Endothelial cell of hepatic sinusoid (primary cell): ENCODE measurements around the gene PAK1IP1.
"Not testable (repeated sequence)": the region's sequence is repeated elsewhere in the genome, so short reads cannot be mapped to it uniquely, and the experiment has no call there.

Experiments
- in situ Hi-C: cut with HindIII; loops from 2 replicates; pipeline ENCODE4 v1.10.0; 2017; ENCODE audit warnings: low sequenced_read_pairs

PAK1IP1 gene, protein sequence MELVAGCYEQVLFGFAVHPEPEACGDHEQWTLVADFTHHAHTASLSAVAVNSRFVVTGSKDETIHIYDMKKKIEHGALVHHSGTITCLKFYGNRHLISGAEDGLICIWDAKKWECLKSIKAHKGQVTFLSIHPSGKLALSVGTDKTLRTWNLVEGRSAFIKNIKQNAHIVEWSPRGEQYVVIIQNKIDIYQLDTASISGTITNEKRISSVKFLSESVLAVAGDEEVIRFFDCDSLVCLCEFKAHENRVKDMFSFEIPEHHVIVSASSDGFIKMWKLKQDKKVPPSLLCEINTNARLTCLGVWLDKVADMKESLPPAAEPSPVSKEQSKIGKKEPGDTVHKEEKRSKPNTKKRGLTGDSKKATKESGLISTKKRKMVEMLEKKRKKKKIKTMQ

DNA sequence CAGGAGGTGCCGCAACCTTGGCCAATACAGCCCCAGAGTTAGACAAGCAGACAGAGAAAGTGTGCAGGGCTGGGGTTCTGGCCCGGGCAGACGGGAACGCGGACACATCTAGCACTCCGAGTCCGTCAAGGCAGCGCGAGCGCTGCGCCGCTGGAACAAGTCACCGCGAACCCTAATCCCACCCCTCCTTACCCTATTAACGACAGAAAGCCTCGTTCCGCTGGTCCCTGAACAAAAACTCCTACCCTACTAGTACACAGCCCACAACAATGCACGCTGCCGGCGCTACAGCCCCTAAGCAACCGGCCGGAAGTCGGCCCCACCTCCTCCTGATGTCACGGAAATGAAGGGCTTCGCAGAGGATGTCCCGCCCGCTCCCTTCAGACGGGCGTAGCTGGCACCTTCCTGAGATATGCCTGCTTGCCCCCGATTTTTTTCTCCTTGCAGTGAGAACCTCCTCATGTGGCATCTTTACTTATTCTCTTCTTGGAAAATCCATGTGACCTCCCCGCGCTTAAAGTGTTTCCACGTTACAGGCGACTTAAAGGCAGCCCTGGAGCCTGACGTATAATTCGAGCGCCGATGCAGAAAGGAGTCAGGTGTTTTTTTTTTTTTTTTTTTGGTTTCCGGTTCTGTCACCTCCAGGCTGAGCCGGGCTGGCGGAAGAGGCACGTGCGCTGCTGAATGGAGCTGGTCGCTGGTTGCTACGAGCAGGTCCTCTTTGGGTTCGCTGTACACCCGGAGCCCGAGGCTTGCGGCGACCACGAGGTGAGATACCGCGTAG lies at the start of gene PAK1IP1, which contains the start of gene C6orf52:
Gene PAK1IP1 (plus strand): TSS at position 671 of the 784 bp plus-strand sequence. CDS start 14 bp downstream, at position 685.
Gene C6orf52 (minus strand): TSS at position 315 of the 784 bp plus-strand sequence. CDS start 7,066 bp downstream, outside the sequence.
- in situ Hi-C loops: no loop called here

DNA sequence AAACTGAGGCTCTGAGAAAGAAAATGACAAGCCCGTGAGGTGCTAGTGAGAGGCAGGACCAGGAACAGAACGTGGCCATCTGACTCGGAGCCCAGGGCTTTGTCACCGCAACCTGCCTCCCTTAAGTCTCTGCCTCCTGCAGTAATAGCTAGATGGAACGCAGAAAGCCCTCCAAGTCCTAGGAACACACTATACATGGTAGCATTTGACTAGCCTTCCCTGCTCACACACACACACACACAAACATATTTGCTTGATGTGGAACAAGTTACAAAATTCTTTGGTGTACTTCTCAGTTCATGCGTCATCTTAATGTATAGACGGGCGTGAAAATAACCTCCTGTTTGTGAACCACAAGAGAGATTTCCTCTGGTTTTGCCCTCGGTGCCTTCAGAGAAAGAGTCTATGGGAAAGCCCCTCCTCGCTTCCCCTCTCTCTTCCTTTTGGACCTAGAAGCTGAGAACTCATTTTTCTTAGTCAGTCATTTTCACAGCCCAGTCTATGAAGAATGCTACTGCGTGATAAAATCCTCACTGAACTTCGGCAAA lies 39.2 kb upstream of the PAK1IP1 start:
- in situ Hi-C loops: no loop called here

DNA sequence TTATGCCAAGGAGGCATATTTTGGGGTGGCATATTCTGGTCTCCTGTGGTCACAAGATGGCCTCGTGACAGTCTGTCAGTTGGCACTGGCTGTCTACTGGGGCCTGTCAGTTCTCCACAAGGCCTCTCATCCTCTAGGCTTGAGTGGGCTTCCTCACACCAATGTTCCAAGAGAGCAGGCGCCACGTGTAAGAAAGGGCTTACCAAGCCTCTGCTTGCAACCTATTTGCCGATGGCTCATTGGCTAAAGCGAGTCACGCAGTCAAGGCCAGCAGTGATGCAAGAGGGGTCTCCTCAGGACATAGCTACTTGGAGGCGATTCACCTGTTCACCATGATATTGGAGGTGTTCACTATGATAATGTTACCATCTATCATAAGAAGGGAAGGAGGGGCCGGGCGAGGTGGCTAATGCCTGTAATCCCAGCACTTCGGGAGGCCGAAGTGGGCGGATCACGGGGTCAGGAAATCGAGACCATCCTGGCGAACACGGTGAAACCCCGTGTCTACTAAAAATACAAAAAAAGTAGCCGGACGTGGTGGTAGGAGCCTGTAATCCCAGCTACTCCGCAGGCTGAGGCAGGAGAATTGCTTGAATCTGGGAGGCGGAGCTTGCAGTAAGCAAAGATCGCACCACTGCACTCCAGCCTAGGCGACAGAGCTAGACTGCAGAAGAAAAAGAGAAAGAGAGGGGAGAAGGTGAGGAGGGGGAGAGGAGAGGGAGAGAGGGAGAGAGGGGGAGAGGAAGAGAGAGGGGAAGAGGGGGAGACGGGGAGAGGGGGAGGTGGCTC lies 35.7 kb upstream of the PAK1IP1 start:
- in situ Hi-C loops: no loop called here

DNA sequence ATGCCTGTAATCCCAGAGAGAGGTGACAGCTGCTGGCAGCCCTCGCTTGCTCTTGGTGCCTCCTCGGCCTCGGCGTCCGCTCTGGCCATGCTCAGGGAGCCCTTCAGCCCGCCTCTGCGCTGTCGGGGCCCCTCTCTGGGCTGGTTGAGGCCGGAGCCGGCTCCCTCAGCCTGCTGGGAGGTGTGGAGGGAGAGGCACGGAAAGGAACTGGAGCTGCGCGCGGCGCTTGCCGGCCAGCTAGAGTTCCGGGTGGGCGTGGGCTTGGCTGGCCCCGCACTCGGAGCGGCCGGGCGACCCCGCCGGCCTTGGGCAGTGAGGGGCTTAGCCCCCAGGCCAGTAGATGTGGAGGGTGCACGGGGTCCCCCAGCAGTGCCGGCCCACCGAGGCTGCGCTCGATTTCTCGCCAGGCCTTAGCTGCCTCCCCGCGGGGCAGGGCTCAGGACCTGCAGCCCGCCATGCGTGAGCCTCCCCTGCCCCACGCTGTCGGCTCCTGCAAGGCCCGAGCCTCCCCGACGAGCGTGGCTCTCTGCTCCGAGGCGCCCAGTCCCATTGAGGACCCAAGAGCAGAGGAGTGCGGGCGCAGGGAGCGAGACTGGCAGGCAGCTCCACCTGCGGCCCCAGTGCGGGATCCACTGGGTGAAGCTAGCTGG lies 34.9 kb upstream of the PAK1IP1 start:
- in situ Hi-C loops: no loop called here

DNA sequence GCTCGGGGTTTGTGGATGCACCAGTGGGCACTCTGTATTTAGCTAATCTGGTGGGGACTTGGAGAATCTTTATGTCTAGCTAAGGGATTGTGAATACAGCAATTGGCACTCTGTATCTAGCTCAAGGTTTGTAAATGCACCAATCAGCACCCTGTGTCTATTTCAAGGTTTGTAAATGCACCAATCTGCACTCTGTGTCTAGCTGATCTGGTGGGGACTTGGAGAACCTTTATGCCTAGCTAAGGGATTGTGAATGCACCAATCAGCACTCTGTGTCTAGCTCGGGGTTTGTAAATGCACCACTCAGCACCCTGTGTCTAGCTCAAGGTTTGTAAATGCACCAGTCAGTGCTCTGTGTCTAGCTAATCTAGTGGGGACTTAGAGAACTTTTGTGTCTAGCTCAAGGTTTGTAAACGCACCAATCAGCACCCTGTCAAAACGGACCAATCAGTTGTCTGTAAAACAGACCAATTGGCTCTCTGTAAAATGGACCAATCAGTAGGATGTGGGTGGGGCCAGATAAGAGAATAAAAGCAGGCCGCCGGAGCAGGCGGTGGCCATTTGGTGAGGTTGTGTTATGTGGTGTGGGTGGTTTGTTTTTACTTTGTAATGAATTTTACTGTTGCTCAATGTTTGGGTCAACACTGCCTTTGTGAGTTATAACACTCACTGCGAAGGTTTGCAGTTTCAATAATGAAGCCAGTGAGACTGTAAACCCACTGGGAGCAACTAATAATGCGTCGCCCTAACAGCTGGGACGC lies 34.2 kb upstream of the PAK1IP1 start:
- in situ Hi-C loops: not testable (repeated sequence)

DNA sequence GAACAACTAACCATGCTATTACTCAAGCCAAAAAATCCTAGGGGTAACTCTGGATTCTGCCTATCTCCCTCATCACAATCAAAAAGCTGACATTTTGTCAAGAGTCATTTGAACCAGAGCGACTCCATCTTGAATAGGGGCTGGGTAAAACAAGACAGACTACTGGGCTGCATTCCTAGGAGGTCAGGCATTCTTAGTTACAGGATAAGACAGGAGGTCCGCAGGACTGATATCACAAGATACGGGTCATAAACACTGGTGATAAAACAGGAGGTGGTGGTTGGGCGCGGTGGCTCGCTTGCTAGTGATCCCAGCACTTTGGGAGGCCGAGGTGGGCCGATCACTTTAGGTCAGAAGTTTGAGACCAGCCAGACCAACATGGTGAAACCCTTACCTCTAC lies 32.6 kb upstream of the PAK1IP1 start:
- in situ Hi-C loops: no loop called here

DNA sequence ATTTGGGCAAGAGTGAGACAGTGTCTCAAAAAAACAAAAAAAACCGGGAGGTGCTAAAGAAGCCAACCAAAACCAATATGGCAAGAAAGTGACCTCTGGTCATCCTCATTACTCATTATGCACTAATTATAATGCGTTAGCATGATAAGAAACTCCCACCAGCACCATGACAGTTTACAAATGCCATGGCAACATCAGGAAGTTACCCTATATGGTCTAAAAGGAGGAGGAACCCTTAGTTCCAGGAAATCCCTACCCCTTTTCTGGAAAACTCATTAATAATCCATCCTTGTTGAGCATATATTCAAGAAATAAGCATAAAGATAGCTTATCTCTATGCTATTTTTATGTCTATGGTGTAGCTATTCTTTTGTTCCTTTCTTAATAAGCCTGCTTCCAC lies 32.0 kb upstream of the PAK1IP1 start:
- in situ Hi-C loops: no loop called here

DNA sequence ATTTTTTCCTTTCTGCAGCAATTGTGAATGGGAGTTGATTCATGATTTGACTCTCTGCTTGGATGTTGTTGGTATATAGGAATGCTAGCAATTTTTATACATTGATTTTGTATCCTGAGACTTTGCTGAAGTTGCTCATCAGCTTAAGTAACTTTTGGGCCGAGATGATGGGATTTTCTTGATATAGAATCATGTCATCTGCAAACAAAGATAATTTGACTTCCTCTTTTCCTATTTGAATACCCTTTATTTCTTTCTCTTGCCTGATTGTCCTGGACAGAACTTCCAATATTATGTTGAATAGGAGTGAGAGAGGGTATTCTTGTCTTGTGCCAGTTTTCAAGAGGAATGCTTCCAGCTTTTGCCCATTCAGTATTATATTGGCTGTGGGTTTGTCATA lies 29.2 kb upstream of the PAK1IP1 start:
- in situ Hi-C loops: not testable (repeated sequence)

DNA sequence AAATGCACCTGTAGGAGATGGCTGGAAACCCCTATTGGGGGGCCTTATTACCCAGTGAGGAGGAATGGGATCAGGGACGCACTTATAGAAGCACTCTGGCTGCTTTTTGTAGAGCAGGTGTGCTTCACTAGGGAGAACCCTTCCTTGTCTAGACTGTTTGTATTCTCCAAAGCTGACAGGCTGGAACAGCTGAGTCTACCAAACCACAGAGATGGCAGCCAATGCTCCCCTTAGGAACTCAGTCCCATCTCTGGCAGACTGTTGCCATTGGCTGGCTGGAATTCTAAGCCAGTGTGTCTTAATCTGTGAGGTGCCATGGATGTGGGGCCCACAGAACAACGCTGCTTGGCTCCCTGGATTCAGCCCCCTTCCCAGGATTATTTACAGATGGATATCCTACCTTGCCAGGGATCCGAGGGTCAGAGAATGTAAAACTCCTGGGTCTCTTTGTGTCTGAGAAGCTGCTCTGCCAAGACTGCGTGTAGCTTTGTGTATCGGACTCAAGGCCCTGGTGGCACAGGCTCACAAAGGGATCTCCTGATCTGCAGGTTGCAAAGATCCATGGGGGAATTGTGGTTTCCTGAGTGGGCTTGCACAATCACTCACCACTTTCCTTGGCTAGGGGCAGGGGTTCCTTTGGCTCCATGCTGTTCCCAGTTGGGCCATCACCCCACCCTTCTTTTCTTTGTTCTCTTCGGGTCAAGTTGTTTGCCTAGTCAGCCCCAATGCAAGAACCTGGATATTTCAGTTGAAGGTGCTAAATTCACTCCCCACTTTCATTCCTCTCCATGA lies 26.4 kb upstream of the PAK1IP1 start:
- in situ Hi-C loops: no loop called here

DNA sequence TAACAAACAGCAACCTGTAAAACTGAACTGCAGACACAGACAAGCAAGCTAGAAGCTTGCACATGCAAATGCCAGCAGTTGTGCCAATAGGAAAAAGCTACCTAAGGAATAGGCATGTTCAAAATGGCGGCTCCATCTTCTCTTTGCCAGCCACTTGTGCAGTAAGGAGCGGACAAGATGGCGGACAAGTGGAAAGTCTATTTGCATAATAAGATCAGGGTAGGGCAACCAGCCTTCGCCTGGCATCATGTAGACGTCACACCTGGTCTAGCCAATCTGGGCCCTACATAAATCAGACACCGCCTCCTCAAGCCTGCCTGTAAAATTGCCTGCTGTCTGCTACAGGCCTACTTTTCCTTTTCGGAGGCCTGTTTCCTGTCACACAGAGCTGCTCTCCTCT lies 18.4 kb upstream of the PAK1IP1 start:
- in situ Hi-C loops: loop anchor here (5.0 kb wide), 1 partner anchor 94 kb away; no protein-coding TSS in a partner anchor

DNA sequence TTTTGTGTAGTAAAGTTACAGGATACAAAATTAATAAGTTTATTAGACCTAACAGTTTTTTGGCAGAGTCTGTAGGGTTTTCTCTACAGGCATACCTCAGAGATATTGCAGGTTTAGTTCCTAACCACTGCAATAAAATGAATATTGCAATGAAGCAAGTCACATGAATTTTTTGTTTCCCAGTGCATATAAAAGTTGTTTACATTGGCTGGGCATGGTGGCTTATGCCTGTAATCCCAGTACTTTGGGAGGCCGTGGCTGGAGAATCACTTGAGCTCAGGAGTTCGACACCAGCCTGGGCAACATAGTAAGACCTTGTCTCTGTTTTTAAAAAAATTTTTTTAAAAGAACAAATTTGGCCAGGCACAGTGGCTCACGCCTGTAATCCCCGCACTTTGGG lies 16.3 kb upstream of the PAK1IP1 start:
- in situ Hi-C loops: loop anchor here (5.0 kb wide), 1 partner anchor 96 kb away; no protein-coding TSS in a partner anchor

DNA sequence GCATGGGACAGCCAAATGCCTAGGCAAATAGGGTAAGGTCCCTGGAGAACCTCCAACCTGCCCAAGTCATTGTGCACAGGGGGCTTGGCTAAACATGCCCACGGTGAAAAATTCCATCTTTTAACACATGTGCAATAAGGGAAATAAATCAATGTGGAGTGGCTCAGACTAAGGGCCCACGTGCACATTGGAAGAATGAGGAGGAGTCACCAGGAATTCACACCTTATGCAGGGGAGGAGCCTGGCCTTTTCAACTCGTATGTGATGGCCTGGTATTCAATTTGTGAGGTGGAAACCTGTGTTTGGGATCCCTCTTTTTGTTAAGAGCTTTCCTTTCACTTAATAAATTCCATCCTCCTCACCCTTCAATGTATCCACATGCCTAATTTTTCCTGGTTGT lies 13.0 kb upstream of the PAK1IP1 start:
- in situ Hi-C loops: loop anchor here (5.0 kb wide), 1 partner anchor 169 kb away; no protein-coding TSS in a partner anchor

DNA sequence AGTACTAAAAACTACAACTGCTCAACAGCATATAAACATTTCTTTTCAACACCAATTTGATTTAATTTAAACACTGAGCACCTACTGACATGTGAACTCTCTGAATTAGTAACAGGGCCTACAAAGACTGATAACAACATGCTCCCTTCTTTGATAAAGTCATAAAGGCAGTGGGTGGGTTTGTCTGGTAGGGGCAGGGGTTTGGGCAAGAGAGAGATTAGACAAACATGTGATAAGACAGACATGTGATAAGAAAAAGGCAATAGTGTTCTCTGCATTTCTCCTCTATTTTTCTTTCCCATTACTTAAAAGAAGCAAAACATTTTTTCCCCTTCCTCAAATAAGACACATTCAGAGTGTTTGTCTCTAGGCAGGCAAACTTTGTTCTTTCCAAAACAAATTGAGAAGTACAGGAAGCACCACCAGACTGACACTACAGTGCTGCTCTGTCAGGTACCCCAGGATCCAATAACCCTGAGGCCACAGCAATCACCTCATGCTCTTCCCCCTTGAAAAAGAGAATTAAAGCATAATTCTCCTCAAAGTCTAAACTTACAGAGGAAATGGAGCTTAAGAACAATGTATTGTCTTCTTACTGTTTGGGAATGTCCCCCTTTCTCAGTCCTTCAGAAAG lies 12.3 kb upstream of the PAK1IP1 start:
- in situ Hi-C loops: loop anchor here (5.0 kb wide), 1 partner anchor 170 kb away; no protein-coding TSS in a partner anchor

DNA sequence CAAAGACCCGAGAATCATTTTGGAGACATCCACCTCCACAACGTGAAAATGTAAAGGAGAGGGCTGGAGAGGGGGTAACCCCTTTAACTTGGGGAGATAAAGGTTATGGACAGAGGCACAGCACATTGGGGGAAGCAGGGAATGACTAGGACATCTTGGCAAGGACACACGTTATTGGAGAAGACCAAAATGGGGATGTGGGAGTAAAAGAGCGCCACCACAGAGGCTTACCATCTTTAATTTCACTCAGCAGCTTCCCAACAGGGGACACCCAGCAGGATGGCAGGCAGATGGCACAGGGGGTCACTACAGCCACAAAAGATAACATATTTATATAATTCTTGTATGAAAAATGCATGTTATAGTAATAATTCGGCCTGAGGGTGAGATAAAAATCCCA lies 10.2 kb upstream of the PAK1IP1 start:
- in situ Hi-C loops: loop anchor here (5.0 kb wide), 1 partner anchor 172 kb away; no protein-coding TSS in a partner anchor

DNA sequence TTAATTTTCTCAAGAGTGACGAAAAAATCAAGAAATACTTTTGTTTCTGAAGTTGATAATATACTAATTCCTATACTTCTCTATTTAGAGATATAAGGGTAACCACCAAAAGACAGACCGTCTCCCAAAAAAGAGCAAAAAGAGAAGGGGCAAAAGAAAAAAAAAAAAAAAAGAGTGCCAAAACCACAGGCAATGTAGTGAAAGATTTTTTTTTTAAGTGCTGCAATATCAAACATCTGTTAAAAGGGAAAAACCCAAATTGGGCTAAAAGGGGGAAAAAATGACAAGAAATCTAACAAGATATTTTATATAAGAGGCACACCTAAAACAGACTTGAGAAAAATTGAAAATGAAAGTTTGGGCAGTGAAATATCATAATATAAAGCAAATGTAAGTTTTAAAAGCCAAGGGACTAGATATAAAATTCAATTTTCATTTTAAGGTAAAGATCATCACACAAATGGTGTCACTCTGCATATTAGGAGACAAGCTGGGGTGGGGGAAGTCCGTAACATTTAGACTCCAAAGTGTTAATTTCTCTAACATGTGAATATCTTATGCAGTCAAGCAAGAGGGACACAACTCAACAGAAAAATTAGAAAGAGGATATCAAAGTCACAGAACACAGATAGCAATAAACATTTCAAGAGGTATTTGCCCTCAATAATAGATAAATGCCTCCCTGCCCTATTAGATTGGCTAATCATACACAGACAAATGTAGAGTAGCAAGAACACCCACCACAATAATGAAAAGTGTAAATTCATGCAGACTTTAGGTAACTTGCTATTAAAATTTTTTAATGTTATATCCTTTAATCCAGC lies 9.5 kb upstream of the PAK1IP1 start:
- in situ Hi-C loops: no loop called here

DNA sequence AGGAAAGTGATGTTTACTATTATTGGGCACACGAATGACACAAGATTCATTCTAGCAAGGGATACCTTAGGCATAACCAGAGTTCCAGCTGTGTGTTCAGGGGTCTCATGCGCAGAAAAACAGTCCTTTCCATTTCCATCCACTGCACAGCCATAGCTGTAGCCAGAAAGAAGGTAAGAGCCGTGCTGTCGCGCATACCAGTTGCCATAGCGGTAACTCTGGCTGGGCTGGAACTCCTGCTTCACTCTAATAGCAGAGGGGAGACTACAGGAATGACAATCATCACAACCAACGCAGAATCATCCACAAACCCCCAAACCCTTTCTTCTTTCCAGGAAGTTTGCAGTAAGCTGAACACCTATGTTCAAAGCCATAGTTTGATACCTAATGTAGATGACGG lies 7.9 kb upstream of the PAK1IP1 start:
- in situ Hi-C loops: no loop called here

DNA sequence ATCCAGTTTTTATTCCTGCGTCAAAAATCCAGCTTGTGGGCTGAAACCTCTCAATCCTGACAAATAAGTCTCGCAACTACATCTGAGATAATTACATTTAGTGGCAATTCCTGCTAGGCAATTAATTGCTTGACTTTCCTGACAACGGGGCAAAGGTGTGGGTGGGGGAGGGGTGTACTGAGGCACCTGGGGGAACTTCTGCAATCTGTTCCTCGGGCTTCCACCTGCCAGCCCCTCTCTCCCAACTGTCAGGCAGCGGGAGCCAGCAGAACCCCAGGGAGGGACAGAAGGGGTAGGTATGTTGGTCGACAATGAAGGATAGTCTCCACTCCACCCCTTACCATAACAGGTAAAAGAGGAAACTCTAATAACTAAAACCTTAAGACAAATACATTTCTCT lies 7.2 kb upstream of the PAK1IP1 start:
- in situ Hi-C loops: no loop called here
